ENCODE results near the gene YLPM1.

The YLPM1 gene

DNA sequence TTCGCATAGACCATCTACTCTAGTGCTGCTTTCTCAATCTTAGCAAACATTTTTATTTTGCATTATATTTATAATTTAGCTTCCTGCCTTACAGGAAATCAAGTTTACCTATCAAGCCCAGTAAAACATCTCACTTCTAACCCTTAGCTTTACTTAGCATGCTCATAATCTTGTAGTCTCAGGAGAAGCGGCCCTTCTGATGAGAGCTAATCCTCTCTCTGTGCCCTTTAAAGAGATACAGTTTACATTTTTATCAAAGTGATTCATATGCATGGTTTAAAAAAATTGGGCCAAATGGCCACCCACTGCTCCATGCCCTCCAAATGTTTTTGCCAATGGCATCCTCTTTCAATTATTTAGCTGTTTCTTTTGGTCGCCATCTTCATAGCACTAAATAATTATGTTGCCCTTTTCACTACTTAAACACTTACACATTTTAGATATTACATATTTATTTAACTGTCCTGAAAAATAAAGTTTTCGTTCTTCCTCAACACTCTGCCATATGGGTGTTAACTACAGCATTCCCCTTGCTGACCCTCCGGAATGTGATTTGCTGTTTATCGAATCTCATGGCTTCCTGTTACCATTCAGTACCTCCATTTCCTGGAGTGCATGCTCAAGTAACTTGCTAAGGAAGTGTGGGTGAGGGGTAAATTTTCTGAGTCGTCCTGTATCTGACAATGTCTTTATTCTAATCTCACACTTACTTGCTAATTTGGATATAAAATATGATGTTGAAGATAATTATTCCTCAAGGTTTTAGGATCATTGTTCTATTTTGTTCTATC lies 29.3 kb downstream of the YLPM1 start:
- H3K4me3 ChIP-seq (ENCODE audit: low read length) = no peak overlapping the region
- no peak for DNase-seq (ENCODE audit: low read depth)
- TF ChIP-seq, protein P1, sequence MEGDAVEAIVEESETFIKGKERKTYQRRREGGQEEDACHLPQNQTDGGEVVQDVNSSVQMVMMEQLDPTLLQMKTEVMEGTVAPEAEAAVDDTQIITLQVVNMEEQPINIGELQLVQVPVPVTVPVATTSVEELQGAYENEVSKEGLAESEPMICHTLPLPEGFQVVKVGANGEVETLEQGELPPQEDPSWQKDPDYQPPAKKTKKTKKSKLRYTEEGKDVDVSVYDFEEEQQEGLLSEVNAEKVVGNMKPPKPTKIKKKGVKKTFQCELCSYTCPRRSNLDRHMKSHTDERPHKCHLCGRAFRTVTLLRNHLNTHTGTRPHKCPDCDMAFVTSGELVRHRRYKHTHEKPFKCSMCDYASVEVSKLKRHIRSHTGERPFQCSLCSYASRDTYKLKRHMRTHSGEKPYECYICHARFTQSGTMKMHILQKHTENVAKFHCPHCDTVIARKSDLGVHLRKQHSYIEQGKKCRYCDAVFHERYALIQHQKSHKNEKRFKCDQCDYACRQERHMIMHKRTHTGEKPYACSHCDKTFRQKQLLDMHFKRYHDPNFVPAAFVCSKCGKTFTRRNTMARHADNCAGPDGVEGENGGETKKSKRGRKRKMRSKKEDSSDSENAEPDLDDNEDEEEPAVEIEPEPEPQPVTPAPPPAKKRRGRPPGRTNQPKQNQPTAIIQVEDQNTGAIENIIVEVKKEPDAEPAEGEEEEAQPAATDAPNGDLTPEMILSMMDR (IDR thresholded peaks at IDR 0.05; ENCODE audit: insufficient read depth, low read depth, low read length, missing control alignments) = no peak

DNA sequence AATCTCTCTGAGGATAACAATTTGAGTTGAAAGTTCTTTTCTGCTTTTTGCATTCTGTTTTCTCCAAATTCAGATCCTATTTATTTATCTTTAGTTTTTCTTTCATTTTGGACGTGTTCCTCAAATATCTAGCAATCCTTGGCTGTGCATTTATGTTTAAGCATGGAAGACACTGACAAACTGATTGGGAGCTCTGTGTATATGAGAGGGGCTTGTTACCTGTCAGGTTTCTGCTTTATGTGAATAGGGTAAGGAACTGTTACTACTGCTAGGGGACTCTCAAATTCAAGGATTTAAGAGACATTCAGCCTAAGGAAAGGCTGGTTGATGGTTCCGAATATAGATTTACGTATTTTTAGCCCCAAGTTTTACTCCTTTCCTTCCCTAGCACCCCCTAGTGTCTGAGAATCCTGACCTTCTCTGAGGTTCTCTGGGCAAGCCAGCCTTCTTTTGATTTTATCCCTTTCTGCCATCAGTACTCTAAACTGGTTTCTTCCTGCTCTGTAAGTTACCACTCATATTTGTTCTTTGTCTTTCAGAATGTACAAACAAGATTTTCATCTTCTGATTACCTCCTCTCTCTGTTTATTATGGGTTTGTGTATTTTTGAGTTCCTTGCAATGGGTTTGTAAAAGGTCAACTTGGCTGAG lies 30.5 kb downstream of the YLPM1 start:
- no peak overlapping the region for H3K4me3 ChIP-seq (ENCODE audit: low read length)
- TF ChIP-seq, protein P1 (IDR thresholded peaks at IDR 0.05; ENCODE audit: insufficient read depth, low read depth, low read length, missing control alignments) = peak; percentile 27

DNA sequence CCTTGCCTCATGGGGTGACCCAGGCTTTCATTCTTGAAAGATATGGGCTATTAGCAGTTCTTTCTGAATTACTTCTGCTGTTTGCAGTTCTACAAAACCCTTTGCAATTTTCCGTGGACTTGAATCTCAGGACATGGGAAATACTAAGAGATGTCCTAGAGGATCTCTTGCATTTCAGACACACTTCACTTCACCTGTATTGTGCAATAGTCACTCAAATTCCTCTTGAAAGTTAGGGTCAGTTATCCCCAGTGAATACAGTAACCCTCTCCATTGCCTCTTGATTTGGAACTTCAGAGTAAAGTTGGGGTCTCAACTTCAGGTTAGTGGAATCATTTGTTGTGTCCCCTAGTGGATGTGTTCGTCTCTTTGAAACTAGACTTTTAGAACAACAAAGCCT lies 31.8 kb downstream of the YLPM1 start:
- DNase-seq (ENCODE audit: low read depth) = no peak
- no peak overlapping the region for H3K4me3 ChIP-seq (ENCODE audit: low read length)
- TF ChIP-seq, protein P1 (IDR thresholded peaks at IDR 0.05; ENCODE audit: insufficient read depth, low read depth, low read length, missing control alignments) = no peak

More for the DNA sequence above, 30.5 kb downstream of the YLPM1 start:
- peak; percentile 4 for DNase-seq (ENCODE audit: low read depth)

DNA sequence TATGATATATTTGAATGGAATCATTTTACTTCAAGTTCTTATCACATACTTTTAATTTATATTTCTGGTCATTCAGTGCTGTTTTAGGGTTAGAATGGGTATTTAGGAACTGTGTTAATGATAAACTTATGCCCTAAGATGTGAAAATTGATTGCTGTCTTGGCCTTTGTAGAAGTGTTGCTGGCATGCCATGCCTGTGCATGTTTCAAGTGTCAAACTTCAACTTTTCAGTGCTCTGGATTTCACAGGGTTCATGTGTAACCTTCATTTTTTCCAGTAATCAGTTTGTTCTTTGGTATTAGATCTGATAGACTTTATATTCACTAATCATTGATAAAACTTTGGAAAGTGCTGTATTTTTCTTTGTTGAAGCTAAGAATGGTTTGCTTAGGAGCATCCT lies 36.6 kb downstream of the YLPM1 start:
- H3K4me3 ChIP-seq (ENCODE audit: low read length) = no peak overlapping the region
- no peak for DNase-seq (ENCODE audit: low read depth)
- TF ChIP-seq, protein P1 (IDR thresholded peaks at IDR 0.05; ENCODE audit: insufficient read depth, low read depth, low read length, missing control alignments) = no peak

DNA sequence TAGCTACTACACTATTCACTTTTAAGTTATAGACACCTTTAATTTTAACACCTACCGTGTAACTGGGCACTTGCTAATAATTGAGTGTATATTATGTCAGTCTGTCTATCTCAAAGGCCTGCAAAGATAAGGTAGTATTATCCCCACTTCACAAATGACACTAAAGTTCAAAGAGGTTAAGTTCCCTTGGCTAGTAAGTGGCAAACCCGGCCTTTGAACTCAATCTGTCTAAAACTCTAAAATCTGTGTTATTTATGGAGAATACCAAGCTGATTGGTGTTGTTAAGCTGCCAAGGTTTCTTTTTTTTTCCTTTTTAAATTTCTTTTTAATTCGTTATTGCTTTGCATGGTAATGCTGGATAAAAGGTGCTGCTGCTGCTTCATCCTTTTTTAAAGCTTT lies 37.7 kb downstream of the YLPM1 start:
- TF ChIP-seq, protein P1 (IDR thresholded peaks at IDR 0.05; ENCODE audit: insufficient read depth, low read depth, low read length, missing control alignments) = no peak
- DNase-seq (ENCODE audit: low read depth) = no peak
- no peak overlapping the region for H3K4me3 ChIP-seq (ENCODE audit: low read length)

DNA sequence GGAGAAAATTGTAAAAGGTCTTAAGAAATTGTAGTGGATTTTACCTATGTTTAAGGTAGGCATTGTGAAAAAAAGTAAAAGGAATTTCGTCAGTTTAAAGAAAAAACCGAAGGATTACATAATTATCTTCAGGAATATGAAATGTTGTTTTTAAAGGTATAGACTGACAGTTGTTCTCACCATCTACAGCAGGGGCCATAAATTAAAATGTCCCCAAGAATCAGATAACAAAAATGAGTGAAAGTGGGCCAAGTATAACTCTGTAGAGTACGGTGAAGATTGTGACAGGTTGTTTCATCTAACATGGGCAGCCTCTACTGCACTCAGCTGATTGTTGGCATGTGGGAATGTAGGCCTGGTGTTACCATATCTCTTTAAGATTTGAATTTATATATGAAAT lies 38.3 kb downstream of the YLPM1 start:
- H3K4me3 ChIP-seq (ENCODE audit: low read length) = no peak overlapping the region
- DNase-seq (ENCODE audit: low read depth) = no peak
- TF ChIP-seq, protein P1 (IDR thresholded peaks at IDR 0.05; ENCODE audit: insufficient read depth, low read depth, low read length, missing control alignments) = no peak

Measured in epithelial cell of esophagus (primary cell).